Glomerular visceral epithelial cell (primary cell): ENCODE measurements around the gene ACTC1.

ENCODE experiments used
- DNase-seq: peaks from one replicate; pipeline ENCODE4 v3.0.0-alpha.2; 2016; ENCODE audit errors: extremely low spot score

The ACTC1 gene

GRCh38 chr15:34757262-34757661, 38.1 kb downstream of the ACTC1 start:
- DNase-seq, result no peak

DNA sequence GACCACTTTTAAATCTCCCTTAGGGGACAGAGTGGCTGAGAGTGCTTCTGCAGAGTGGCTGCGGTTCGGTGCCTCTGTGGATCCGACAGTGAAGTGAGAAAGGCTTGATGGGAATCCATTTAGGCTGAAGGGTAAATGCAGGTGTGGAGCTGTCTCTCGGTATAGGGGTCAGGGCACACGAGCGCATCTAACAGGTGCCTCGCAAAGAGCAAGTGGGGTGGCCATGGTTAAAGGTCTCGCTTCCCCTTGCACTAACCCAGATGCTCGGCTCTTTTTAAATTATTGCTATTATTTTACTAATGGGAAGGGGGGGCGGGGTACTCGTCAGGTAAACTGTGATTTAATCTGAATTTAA, 40.0 kb downstream of the ACTC1 start:
- no peak for DNase-seq

- DNase-seq, result no peak
Measured at GRCh38 chr15:34754674-34755418, 40.5 kb downstream of the ACTC1 start, which contains the start of gene GJD2. Gene GJD2, minus strand, starts transcription at chr15:34754998. Its CDS starts 510 bp downstream, at chr15:34754488.

DNA sequence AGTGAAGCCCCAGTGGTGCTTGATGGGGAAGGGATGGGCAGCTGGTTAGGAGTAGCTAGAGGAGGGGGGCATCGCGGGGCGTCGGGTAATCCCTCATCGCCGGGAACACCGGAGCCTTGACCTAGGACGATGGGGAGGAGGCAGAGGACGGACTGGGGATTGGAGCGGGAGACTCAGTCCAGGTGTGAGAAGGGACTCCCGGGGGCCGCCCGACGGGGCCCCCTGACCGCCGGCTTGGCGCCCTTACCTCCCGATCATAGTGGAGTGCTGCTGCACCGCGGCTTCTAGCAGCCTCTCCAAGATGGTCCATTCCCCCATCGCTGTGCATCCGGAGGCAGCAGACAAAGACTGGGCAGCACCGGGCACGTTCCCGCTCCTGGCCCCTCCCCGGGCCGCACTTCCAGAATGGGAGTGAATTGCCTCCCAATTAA, 41.2 kb downstream of the ACTC1 start:
- DNase-seq, result no peak

DNA sequence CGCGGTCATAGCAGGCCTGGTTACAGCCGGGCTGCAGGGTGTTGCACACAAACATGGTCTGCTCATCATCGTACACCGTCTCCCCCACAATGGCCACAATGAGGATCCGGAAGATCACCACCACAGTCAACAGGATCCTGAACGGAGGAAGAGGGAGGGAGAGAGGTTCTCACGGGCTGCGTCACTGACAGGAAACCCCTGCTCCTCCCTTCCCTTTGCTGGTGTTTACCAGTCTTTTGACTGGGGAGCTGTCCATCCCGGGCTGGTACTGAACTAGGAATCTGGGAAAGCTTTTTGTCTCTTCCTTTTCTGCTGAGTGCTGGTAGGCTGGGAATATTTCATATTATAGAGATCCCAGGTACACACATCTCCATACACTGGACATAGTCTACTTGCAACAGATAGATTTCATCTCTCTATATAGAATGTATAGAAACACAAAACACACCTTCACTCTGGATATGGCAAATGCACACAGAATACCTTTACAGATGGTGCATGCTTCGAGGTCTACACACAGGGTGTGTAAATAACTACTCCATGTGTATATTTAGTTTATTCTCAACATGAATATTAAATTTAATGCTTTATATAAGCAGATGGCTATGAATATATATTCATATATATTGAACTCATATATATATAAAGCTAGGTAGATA, 42.0 kb downstream of the ACTC1 start:
- peak; percentile 37 for DNase-seq

GRCh38 chr15:34749691-34750090, 45.7 kb downstream of the ACTC1 start:
- no peak for DNase-seq
